HEK293 (cell line): Measurements from ENCODE around the gene CCDC9B.

Experiments used
- CTCF ChIA-PET: fragments of 350-600 bp; formaldehyde crosslinking; extraction: SDS; loops from one replicate; lab custom pipeline; 2021; ENCODE audit warnings: antibody characterized with exemption; lab: Yijun Ruan, JAX
- POLR2A ChIA-PET: fragments of 300-600 bp; formaldehyde crosslinking; extraction: SDS; loops from one replicate; lab custom pipeline; 2020; ENCODE audit warnings: antibody characterized with exemption, inconsistent platforms; lab: Yijun Ruan, JAX
- H3K27ac ChIP-seq: fragments of 200-500 bp; sonication (Bioruptor generic); 2 replicates; pipeline ENCODE4 v1.5.1; 2014; ENCODE audit warnings: low read depth, low read length, control low read depth, inconsistent platforms; ENCODE audit errors: extremely low read depth
- H3K36me3 ChIP-seq, 2 experiments: fragments of 200-500 bp in 1 of 2; sonication (Bioruptor generic) in 1 of 2; 1 replicate in 1 of 2; 2 replicates in 1 of 2; pipeline ENCODE4 v1.5.1; 2014 to 2017; ENCODE audit warnings: inconsistent platforms in 2 of 2, low read length in 2 of 2; ENCODE audit not compliant: control insufficient read depth in 2 of 2, insufficient read depth in 1 of 2
- H3K4me1 ChIP-seq: fragments of 200-500 bp; sonication (Bioruptor generic); 2 replicates; pipeline ENCODE4 v1.5.1; 2014; ENCODE audit warnings: mild to moderate bottlenecking, low read length, inconsistent platforms; ENCODE audit not compliant: control insufficient read depth, insufficient read depth
- H3K4me3 ChIP-seq: 2 replicates; pipeline ENCODE4 v1.5.1; 2011; ENCODE audit warnings: low read depth, mild to moderate bottlenecking, control low read depth, low read length, moderate library complexity
- H3K9me3 ChIP-seq: fragments of 200-500 bp; sonication (Bioruptor generic); 2 replicates; pipeline ENCODE4 v1.5.1; 2014; ENCODE audit warnings: low read depth, low read length, inconsistent platforms; ENCODE audit not compliant: control insufficient read depth, insufficient read depth
- HOXD13 ChIP-seq: sonication (generic); formaldehyde crosslinking; IDR thresholded peaks from 2 replicates; pipeline ENCODE4 v1.8.0; 2022; ENCODE audit warnings: missing genetic modification reagents, borderline replicate concordance
- KLF8 ChIP-seq: fragments of 450-650 bp; formaldehyde crosslinking; IDR thresholded peaks from 2 replicates; pipeline ENCODE4 v1.5.1; 2016; ENCODE audit warnings: missing biosample characterization, missing genetic modification characterization
- PRDM10 ChIP-seq: fragments of 450-650 bp; formaldehyde crosslinking; IDR thresholded peaks from 2 replicates; pipeline ENCODE4 v1.5.1; 2016; ENCODE audit warnings: missing biosample characterization, missing genetic modification characterization
- TSHZ1 ChIP-seq: fragments of 450-650 bp; formaldehyde crosslinking; IDR thresholded peaks from 2 replicates; pipeline ENCODE4 v1.5.1; 2016; ENCODE audit warnings: missing biosample characterization, missing genetic modification characterization, borderline replicate concordance
- ZBTB21 ChIP-seq: fragments of 450-650 bp; formaldehyde crosslinking; IDR thresholded peaks from 2 replicates; pipeline ENCODE4 v1.5.1; 2017; ENCODE audit warnings: missing biosample characterization, missing genetic modification characterization
- ZBTB49 ChIP-seq: fragments of 450-650 bp; formaldehyde crosslinking; IDR thresholded peaks from 2 replicates; pipeline ENCODE4 v1.5.1; 2016; ENCODE audit warnings: missing biosample characterization, missing genetic modification characterization, low read depth
- ZBTB8A ChIP-seq: fragments of 450-650 bp; formaldehyde crosslinking; IDR thresholded peaks from 2 replicates; pipeline ENCODE4 v1.5.1; 2016; ENCODE audit warnings: missing biosample characterization, missing genetic modification characterization
- ZNF114 ChIP-seq: fragments of 450-650 bp; formaldehyde crosslinking; IDR thresholded peaks from 2 replicates; pipeline ENCODE4 v1.5.0; 2017; ENCODE audit warnings: missing biosample characterization, missing genetic modification characterization
- ZNF184 ChIP-seq: fragments of 450-650 bp; IDR thresholded peaks from 2 replicates; pipeline ENCODE4 v1.5.1; 2018; ENCODE audit warnings: missing biosample characterization, mild to moderate bottlenecking, missing genetic modification characterization
- ZNF239 ChIP-seq: fragments of 450-650 bp; formaldehyde crosslinking; IDR thresholded peaks from 2 replicates; pipeline ENCODE4 v1.5.1; 2016; ENCODE audit warnings: missing biosample characterization, missing genetic modification characterization
- ZNF248 ChIP-seq: fragments of 450-650 bp; formaldehyde crosslinking; IDR thresholded peaks from 2 replicates; pipeline ENCODE4 v1.5.1; 2017; ENCODE audit warnings: missing biosample characterization, missing genetic modification characterization
- ZNF350 ChIP-seq: fragments of 450-650 bp; formaldehyde crosslinking; IDR thresholded peaks from 2 replicates; pipeline ENCODE4 v1.5.0; 2017; ENCODE audit warnings: missing biosample characterization, mild to moderate bottlenecking, missing genetic modification characterization
- ZNF513 ChIP-seq: fragments of 450-650 bp; IDR thresholded peaks from 2 replicates; pipeline ENCODE4 v1.5.1; 2018; ENCODE audit warnings: missing biosample characterization, missing genetic modification characterization
- ZNF560 ChIP-seq: fragments of 450-650 bp; formaldehyde crosslinking; IDR thresholded peaks from 2 replicates; pipeline ENCODE4 v1.5.1; 2017; ENCODE audit warnings: missing biosample characterization, missing genetic modification characterization, borderline replicate concordance
- ZNF624 ChIP-seq: fragments of 450-650 bp; formaldehyde crosslinking; IDR thresholded peaks from 2 replicates; pipeline ENCODE4 v1.5.1; 2017; ENCODE audit warnings: missing biosample characterization, missing genetic modification characterization
- ZNF654 ChIP-seq: fragments of 450-650 bp; formaldehyde crosslinking; IDR thresholded peaks from 2 replicates; pipeline ENCODE4 v1.5.1; 2016; ENCODE audit warnings: low read depth, missing biosample characterization, missing genetic modification characterization
- ZNF707 ChIP-seq: fragments of 450-650 bp; formaldehyde crosslinking; IDR thresholded peaks from 2 replicates; pipeline ENCODE4 v1.5.1; 2016; ENCODE audit warnings: missing biosample characterization, missing genetic modification characterization
- ZXDB ChIP-seq: fragments of 450-650 bp; formaldehyde crosslinking; IDR thresholded peaks from 2 replicates; pipeline ENCODE4 v1.5.1; 2016; ENCODE audit warnings: missing biosample characterization, missing genetic modification characterization
- TF ChIP-seq, protein P1 (sequence below): fragments of 450-650 bp; formaldehyde crosslinking; IDR thresholded peaks from 2 replicates; pipeline ENCODE4 v1.5.1; 2016; ENCODE audit warnings: missing biosample characterization, missing genetic modification characterization
- TF ChIP-seq, protein P2 (sequence below): fragments of 450-650 bp; formaldehyde crosslinking; IDR thresholded peaks from 2 replicates; pipeline ENCODE4 v1.5.1; 2016; ENCODE audit warnings: missing biosample characterization, missing genetic modification characterization, low read depth

CCDC9B gene

DNA sequence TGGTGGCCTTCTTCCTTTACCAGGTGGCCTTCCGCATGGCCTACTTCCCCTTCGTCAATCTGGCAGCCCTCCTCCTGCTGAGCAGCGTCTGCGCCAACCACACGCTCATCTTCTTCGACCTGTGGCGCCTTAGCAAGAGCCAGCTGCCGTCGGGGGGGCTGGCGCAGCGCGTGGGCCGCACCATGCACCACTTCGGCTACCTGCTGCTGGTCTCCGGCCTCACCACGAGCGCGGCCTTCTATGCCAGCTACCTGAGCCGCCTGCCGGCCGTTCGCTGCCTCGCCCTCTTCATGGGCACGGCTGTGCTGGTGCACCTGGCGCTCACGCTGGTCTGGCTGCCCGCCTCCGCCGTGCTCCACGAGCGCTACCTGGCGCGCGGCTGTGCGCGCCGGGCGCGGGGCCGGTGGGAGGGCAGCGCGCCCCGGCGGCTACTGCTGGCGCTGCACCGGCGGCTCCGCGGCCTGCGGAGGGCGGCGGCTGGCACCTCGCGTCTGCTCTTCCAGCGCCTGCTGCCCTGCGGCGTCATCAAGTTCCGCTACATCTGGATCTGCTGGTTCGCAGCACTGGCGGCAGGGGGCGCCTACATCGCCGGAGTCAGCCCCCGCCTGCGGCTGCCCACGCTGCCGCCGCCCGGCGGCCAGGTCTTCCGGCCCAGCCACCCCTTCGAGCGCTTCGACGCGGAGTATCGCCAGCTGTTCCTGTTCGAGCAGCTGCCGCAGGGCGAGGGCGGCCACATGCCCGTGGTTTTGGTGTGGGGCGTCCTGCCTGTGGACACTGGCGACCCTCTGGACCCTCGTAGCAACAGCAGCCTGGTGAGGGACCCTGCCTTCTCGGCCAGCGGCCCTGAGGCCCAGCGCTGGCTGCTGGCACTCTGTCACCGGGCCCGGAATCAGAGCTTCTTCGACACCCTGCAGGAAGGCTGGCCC is 27.2 kb upstream of the CCDC9B start:
- Histone ChIP-seq H3K4me1 (no peaks in the 10 kb centered on the region), H3K4me3 (no peak overlapping the region), H3K27ac (no peak overlapping the region), H3K36me3 (no peaks in the 10 kb centered on the region), H3K9me3 (no peaks in the 10 kb centered on the region)
- CTCF ChIA-PET: interaction anchor here (0.7 to 2.0 kb wide), 18 partner anchors 9 to 58 kb away, joined by 3 to 11 read pairs (median 3); partner anchors contain the start of genes DISP2 and KNSTRN
- POLR2A ChIA-PET: interaction anchor here (1.1 to 1.5 kb wide), 2 partner anchors 28 to 37 kb away, joined by 3 to 5 read pairs; partner anchors contain the start of genes CCDC9B and IVD
- TF ChIP-seq ZNF184 (tag by site-specific recombination): no peak
- no peak for TF ChIP-seq TSHZ1
- no peak for TF ChIP-seq ZBTB21 (tag by site-specific recombination)
- no peak for TF ChIP-seq ZNF248
- peak; percentile 38; the same call in 1 of the 2 replicates for TF ChIP-seq KLF8 (tag by site-specific recombination)
- TF ChIP-seq, protein P1, sequence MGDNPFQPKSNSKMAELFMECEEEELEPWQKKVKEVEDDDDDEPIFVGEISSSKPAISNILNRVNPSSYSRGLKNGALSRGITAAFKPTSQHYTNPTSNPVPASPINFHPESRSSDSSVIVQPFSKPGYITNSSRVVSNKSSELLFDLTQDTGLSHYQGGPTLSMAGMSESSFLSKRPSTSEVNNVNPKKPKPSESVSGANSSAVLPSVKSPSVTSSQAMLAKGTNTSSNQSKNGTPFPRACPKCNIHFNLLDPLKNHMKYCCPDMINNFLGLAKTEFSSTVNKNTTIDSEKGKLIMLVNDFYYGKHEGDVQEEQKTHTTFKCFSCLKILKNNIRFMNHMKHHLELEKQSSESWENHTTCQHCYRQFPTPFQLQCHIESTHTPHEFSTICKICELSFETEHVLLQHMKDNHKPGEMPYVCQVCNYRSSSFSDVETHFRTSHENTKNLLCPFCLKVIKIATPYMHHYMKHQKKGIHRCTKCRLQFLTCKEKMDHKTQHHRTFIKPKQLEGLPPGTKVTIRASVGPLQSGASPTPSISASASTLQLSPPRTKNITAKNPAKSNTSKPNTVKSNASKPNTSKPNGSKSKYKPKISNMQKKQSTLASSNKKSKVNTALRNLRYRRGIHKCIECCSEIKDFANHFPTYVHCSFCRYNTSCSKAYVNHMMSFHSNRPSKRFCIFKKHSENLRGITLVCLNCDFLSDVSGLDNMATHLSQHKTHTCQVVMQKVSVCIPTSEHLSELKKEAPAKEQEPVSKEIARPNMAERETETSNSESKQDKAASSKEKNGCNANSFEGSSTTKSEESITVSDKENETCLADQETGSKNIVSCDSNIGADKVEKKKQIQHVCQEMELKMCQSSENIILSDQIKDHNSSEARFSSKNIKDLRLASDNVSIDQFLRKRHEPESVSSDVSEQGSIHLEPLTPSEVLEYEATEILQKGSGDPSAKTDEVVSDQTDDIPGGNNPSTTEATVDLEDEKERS (tag by site-specific recombination): no peak
- TF ChIP-seq ZNF560: 0 out of 2 replicates have a peak, but pooled peaks have one; percentile 26
- no peak for TF ChIP-seq PRDM10 (tag by site-specific recombination)
- TF ChIP-seq HOXD13: no peak
- no peak for TF ChIP-seq ZNF239 (tag by site-specific recombination)
- TF ChIP-seq ZNF654 (tag by site-specific recombination): no peak
- no peak for TF ChIP-seq ZNF513 (tag by site-specific recombination)
- no peak for TF ChIP-seq ZNF707 (tag by site-specific recombination)
- TF ChIP-seq, protein P2, sequence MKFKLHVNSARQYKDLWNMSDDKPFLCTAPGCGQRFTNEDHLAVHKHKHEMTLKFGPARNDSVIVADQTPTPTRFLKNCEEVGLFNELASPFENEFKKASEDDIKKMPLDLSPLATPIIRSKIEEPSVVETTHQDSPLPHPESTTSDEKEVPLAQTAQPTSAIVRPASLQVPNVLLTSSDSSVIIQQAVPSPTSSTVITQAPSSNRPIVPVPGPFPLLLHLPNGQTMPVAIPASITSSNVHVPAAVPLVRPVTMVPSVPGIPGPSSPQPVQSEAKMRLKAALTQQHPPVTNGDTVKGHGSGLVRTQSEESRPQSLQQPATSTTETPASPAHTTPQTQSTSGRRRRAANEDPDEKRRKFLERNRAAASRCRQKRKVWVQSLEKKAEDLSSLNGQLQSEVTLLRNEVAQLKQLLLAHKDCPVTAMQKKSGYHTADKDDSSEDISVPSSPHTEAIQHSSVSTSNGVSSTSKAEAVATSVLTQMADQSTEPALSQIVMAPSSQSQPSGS (tag by site-specific recombination): no peak
- TF ChIP-seq ZXDB (tag by site-specific recombination): peak; percentile 46; the same call in 1 of the 2 replicates
- peak; percentile 68 for TF ChIP-seq ZBTB8A (tag by site-specific recombination)
- no peak for TF ChIP-seq ZBTB49 (tag by site-specific recombination)
- TF ChIP-seq ZNF114 (tag by site-specific recombination): no peak
- no peak for TF ChIP-seq ZNF350 (tag by site-specific recombination)
- no peak for TF ChIP-seq ZNF624 (tag by site-specific recombination)
